K562 (cell line): ENCODE results near the gene PATL2. TPM values are rescaled to one million over a fixed set of nuclear protein-coding genes. Genes with fewer than 3 reads are reported as not detected.
A peak's percentile ranks its signal among the peaks of the same experiment; 100 is the strongest.

Source experiments
- COPS2 ChIP-seq: fragments of 450-650 bp; conservative IDR thresholded peaks from 2 replicates; pipeline ENCODE4 v1.6.1; 2016; ENCODE audit warnings: mild to moderate bottlenecking, moderate library complexity
- CREB3 ChIP-seq: fragments of 450-650 bp; conservative IDR thresholded peaks from 2 replicates; pipeline ENCODE4 v1.6.1; 2016; ENCODE audit warnings: missing genetic modification characterization, low read depth, mild to moderate bottlenecking, missing compliant biosample characterization, moderate library complexity
- HNRNPUL1 ChIP-seq: fragments of 200-400 bp; formaldehyde crosslinking; IDR thresholded peaks from 2 replicates; pipeline ENCODE4 v1.6.1; 2017; ENCODE audit warnings: low read length
- IFI16 ChIP-seq: fragments of 250-450 bp; sonication (Bioruptor Pico); IDR thresholded peaks from 2 replicates; pipeline ENCODE4 v2.1.2; 2022; ENCODE audit warnings: mild to moderate bottlenecking, inconsistent platforms
- ILK ChIP-seq: fragments of 450-650 bp; IDR thresholded peaks from 2 replicates; pipeline ENCODE4 v1.6.1; 2016; ENCODE audit warnings: missing genetic modification characterization, low read depth, mild to moderate bottlenecking, missing compliant biosample characterization, moderate library complexity, borderline replicate concordance
- NELFE ChIP-seq: IDR thresholded peaks from 2 replicates; pipeline ENCODE4 v1.6.1; 2011; ENCODE audit warnings: mild to moderate bottlenecking; ENCODE audit not compliant: insufficient read depth, insufficient read length
- NR2F6 ChIP-seq: fragments of 450-650 bp; formaldehyde crosslinking; IDR thresholded peaks from 2 replicates; pipeline ENCODE4 v1.4.0; 2020; ENCODE audit warnings: mild to moderate bottlenecking
- PREB ChIP-seq: sonication (generic); formaldehyde crosslinking; IDR thresholded peaks from 2 replicates; pipeline ENCODE4 v1.8.1; 2023; ENCODE audit warnings: mild to moderate bottlenecking, missing genetic modification reagents
- PTBP1 ChIP-seq: fragments of 200-400 bp; formaldehyde crosslinking; IDR thresholded peaks from 2 replicates; pipeline ENCODE4 v1.6.1; 2017; ENCODE audit warnings: low read depth, low read length
- RB1 ChIP-seq: fragments of 450-650 bp; IDR thresholded peaks from 2 replicates; pipeline ENCODE4 v1.6.1; 2017; ENCODE audit warnings: low read depth, mild to moderate bottlenecking
- RCOR1 ChIP-seq, 2 experiments: IDR thresholded peaks; 2 replicates each; pipeline ENCODE4 v1.6.1; 2012; ENCODE audit warnings: low read depth in 2 of 2, low read length in 2 of 2, borderline replicate concordance in 1 of 2, improper control_type of control experiment in 1 of 2
- RFX1 ChIP-seq: fragments of 450-650 bp; IDR thresholded peaks from 2 replicates; pipeline ENCODE4 v1.6.1; 2016; ENCODE audit warnings: mild to moderate bottlenecking, moderate library complexity
- TBP ChIP-seq: optimal IDR thresholded peaks from 2 replicates; pipeline ENCODE3; 2011; ENCODE audit warnings: low read depth, low read length, improper control_type of control experiment
- TCF7L2 ChIP-seq: fragments of 150-350 bp; IDR thresholded peaks from 2 replicates; pipeline ENCODE4 v1.6.1; 2016; ENCODE audit warnings: low read depth, mild to moderate bottlenecking, low read length, moderate library complexity
- TSHZ1 ChIP-seq: fragments of 250-450 bp; sonication (Bioruptor Pico); IDR thresholded peaks from 2 replicates; pipeline ENCODE4 v1.4.0; 2020; ENCODE audit warnings: mild to moderate bottlenecking, moderate library complexity
- ZNF217 ChIP-seq: sonication (generic); formaldehyde crosslinking; IDR thresholded peaks from 2 replicates; pipeline ENCODE4 v1.8.0; 2022; ENCODE audit warnings: mild to moderate bottlenecking, missing genetic modification reagents
- ZNF263 ChIP-seq: sonication (generic); formaldehyde crosslinking; IDR thresholded peaks from 2 replicates; pipeline ENCODE4 v1.8.0; 2022; ENCODE audit warnings: mild to moderate bottlenecking, missing genetic modification reagents, borderline replicate concordance
- ZNF511 ChIP-seq: sonication (generic); formaldehyde crosslinking; IDR thresholded peaks from 2 replicates; pipeline ENCODE4 v1.8.0; 2022; ENCODE audit warnings: mild to moderate bottlenecking, missing genetic modification reagents
- ZNF780A ChIP-seq: fragments of 250-450 bp; sonication (Bioruptor Pico); IDR thresholded peaks from 2 replicates; pipeline ENCODE4 v1.5.0; 2021; ENCODE audit warnings: mild to moderate bottlenecking
- polyA plus RNA-seq, 8 experiments: library from polyadenylated mRNA; depleted of rRNA in 4 of 8; stranded (reverse) in 5 of 8; unstranded in 3 of 8; fragments of >200 nt; fragmentation: Nextera tagmentation in 2 of 8; fragmentation: Illumina TruSeq in 1 of 8; extraction: Ambion mirVana in 2 of 8; extraction: Trizol in 1 of 8; gene quantifications; 2 replicates each; pipeline versions ENCODE4 v1.2.1 to v1.2.3, GENCODE V29; 2011 to 2014; ENCODE audit warnings: inconsistent platforms in 1 of 8, missing spikeins in 1 of 8
- total RNA-seq, 7 experiments: library from RNA; depleted of rRNA in 6 of 7; stranded (reverse); fragments of >200 nt in 6 of 7; fragmentation: Illumina TruSeq in 2 of 7; extraction: Trizol in 2 of 7; gene quantifications; 2 replicates each; pipeline versions ENCODE4 v1.2.1 to v1.2.3, GENCODE V29; 2011 to 2021; ENCODE audit warnings: low replicate concordance in 1 of 7

The PATL2 gene
- total and polyA plus RNA-seq, 9 of the 15 experiments (the other 6 are each of a cell fraction or from before 2014, with no cell fraction given), result 0.42 to 1.1 (median 0.86) TPM

- TF ChIP-seq PREB (peak; percentile 89; the same call in 1 of the 2 replicates), HNRNPUL1 (no peak), COPS2 (no peak), RFX1 (no peak), RCOR1 (IDR thresholded peaks at IDR 0.05; ENCODE audit: borderline replicate concordance in 1 of 2, low read depth in 2 of 2, low read length in 2 of 2) (peak; percentile 58 to 97; a peak in 3 of 4 replicates), ZNF780A (CRISPR knock-in tag) (no peak), ZNF217 (CRISPR knock-in tag) (no peak), ZNF263 (no peak), NR2F6 (CRISPR knock-in tag) (no peak), TBP (peak; percentile 35), ZNF511 (CRISPR knock-in tag) (no peak), RB1 (no peak), NELFE (no peak), PTBP1 (no peak), TCF7L2 (no peak; the same call in 1 of the 2 replicates), IFI16 (CRISPR knock-in tag) (no peak), ILK (tag) (no peak), CREB3 (tag) (no peak), TSHZ1 (CRISPR knock-in tag) (no peak)
Observed at GRCh38 chr15:44728576-44729407, 17.7 kb upstream of the PATL2 start (continued).
